Kidney (tissue), 14 donors: ENCODE data around the gene EEPD1. TPM values are rescaled to one million over a fixed set of nuclear protein-coding genes. Genes with fewer than 3 reads are reported as not detected.
A peak's percentile ranks its signal among the peaks of the same experiment; 100 is the strongest.

Source experiments
- DNase-seq, 5 donors: peaks; one replicate each; pipeline ENCODE4 v3.0.0-alpha.2; 2013 to 2020
- FAIRE-seq: peaks from 2 replicates; lab custom pipeline; 2012; peaks lifted over from hg19 to GRCh38; lab: Jason Lieb, UNC
- H3K27ac ChIP-seq, 2 donors: one replicate each; pipeline ENCODE4 v1.7.0; 2013; ENCODE audit warnings: low read depth in 2 of 2, low read length in 2 of 2, inconsistent platforms in 1 of 2
- H3K27me3 ChIP-seq: one replicate; pipeline ENCODE4 v1.7.1; 2013; ENCODE audit warnings: low read length, inconsistent platforms; ENCODE audit not compliant: control insufficient read depth, insufficient read depth
- H3K36me3 ChIP-seq, 3 donors: one replicate each; pipeline versions ENCODE4 v1.7.0 to v1.7.1; 2013; ENCODE audit warnings: low read length in 3 of 3, control low read depth in 1 of 3, inconsistent platforms in 1 of 3; ENCODE audit not compliant: insufficient read depth in 3 of 3, control insufficient read depth in 2 of 3
- H3K4me1 ChIP-seq, 3 donors: one replicate each; pipeline versions ENCODE4 v1.7.0 to v1.7.1; 2013; ENCODE audit warnings: low read length in 3 of 3, inconsistent platforms in 1 of 3, low read depth in 1 of 3; ENCODE audit not compliant: control insufficient read depth in 2 of 3, insufficient read depth in 2 of 3
- H3K4me3 ChIP-seq, 3 donors: one replicate each; pipeline versions ENCODE4 v1.7.0 to v1.8.1; 2013; ENCODE audit warnings: low read length in 3 of 3, control low read depth in 1 of 3, inconsistent platforms in 1 of 3
- H3K9ac ChIP-seq, 3 donors: one replicate each; pipeline versions ENCODE4 v1.7.0 to v1.7.1; 2013; ENCODE audit warnings: low read length in 3 of 3, control low read depth in 1 of 3, inconsistent platforms in 1 of 3
- H3K9me3 ChIP-seq, 3 donors: one replicate each; pipeline versions ENCODE4 v1.7.0 to v1.7.1; 2013; ENCODE audit warnings: low read length in 3 of 3, control low read depth in 1 of 3, inconsistent platforms in 1 of 3; ENCODE audit not compliant: control insufficient read depth in 2 of 3, insufficient read depth in 1 of 3
- intact Hi-C: fragments of 100-400 bp; cut with DNase I; formaldehyde crosslinking; loops from one replicate; pipeline ENCODE4 v1.11.1; 2022
- polyA plus RNA-seq: library from polyadenylated mRNA; stranded (reverse); fragments of 350-450 nt; fragmentation: Illumina TruSeq; extraction: RNeasy Lipid Tissue Mini Kit (QIAGEN cat#74804); gene quantifications from one replicate; pipeline ENCODE4 v1.2.3, GENCODE V29; 2014; ENCODE audit warnings: low read depth, low replicate concordance; ENCODE audit not compliant: insufficient read depth
- total RNA-seq: library from RNA; stranded (reverse); fragmentation: NEBNext Ultra II Directional; extraction: Animal tissue kit (Norgen Biotek cat#: 25700); gene quantifications from one replicate; pipeline ENCODE4 v1.2.1, GENCODE V29; 2021
- TF ChIP-seq, protein P1 (sequence below): IDR thresholded peaks from 3 replicates; pipeline ENCODE4 v1.5.1; 2012; ENCODE audit warnings: mild to moderate bottlenecking, moderate library complexity, borderline replicate concordance; ENCODE audit not compliant: insufficient read depth; ENCODE audit errors: extremely low read depth
- donor health status: control.
- donor health status: control.
- donor health status: control.
- donor health status: control.
- donor health status: control.
- donor health status: DM: yes; HTN: yes; CAD: no.
- donor health status: Normal renal cell carcinoma (clear cell type).

The EEPD1 gene
- total and polyA plus RNA-seq, 2 donors from 2014 or later: 6.3 to 6.4 TPM

DNA sequence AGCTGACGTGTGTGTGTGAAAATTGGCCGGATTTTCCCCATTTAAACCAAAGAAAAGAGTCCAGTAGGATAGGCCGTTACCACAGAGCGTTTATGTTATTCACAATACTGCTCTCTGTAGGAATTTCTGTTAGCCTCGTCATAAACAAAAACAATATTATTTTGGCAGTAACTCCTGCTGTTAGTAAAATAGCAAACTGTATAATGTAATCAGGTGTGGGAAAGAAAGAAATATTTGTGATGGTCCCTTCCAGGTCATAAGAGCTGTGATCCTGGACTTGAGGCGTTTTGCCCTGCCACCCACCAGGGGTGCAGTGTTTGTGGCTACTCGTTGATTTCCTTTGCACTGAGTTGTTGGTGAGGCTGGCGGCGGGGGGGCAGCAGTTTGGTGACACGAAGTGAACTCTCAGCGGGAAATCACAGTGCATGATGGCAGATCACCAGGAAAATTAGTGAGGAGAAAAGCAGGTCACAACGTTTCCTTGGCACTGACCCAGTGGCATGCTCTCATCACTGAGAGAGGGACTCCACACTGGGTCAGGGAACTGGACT, 2.8 kb downstream of the EEPD1 start:
- FAIRE-seq (no peak), DNase-seq (peak in 2 of 5 donors; percentile 39 to 74)
- Histone ChIP-seq H3K9me3 (no peaks in the 10 kb centered on the region), H3K4me1 (peaks cover 2 to 30% (median 18%) of the 10 kb centered on the region in 3 donors), H3K9ac (peak overlapping the region in 1 of 3 donors; percentile 32), H3K27ac (no peak overlapping the region), H3K27me3 (no peaks in the 10 kb centered on the region), H3K4me3 (peak overlapping the region; percentile 3 to 55 (median 29)), H3K36me3 (no peaks in the 10 kb centered on the region)
- TF ChIP-seq, protein P1, sequence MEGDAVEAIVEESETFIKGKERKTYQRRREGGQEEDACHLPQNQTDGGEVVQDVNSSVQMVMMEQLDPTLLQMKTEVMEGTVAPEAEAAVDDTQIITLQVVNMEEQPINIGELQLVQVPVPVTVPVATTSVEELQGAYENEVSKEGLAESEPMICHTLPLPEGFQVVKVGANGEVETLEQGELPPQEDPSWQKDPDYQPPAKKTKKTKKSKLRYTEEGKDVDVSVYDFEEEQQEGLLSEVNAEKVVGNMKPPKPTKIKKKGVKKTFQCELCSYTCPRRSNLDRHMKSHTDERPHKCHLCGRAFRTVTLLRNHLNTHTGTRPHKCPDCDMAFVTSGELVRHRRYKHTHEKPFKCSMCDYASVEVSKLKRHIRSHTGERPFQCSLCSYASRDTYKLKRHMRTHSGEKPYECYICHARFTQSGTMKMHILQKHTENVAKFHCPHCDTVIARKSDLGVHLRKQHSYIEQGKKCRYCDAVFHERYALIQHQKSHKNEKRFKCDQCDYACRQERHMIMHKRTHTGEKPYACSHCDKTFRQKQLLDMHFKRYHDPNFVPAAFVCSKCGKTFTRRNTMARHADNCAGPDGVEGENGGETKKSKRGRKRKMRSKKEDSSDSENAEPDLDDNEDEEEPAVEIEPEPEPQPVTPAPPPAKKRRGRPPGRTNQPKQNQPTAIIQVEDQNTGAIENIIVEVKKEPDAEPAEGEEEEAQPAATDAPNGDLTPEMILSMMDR: no peak
- intact Hi-C loops: no loop called here

DNA sequence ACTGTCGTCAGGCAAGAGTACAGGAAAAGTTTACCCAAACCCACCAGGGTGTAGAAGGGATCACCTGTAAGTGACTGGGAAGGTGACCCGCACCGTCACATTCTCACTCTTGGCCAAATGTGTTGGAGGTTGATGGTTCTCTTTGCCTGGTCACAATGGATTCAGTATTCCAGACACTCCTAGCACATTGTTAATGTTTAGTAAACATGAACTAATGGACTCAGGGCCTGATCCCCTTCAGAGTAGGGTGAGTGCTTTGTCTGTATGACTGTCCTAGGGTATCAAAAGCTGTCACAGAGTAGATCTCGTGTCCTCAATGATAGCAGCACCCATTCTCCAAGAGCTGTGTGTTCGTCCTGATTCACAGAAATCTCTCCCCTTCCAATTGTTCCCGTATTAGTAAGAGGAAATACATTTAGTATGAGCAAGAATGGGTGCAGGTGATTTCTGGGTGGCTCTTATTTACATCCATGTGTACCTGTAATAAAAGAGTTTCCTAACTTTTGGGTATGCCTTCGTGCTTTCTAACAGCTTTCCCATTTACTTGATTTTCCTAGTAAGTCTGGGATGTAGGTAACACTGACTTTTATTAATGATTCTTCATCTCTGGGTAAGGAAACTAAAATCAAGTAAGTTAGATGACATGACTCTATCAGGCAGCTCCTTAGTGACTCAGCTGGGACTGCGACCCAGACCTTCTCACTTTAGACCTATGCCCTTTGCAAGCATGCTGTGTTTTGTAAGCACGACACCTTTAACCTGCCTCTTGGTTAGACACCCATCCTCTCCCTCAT, 4.7 kb downstream of the EEPD1 start:
- TF ChIP-seq, protein P1: no peak
- Histone ChIP-seq H3K36me3 (no peaks in the 10 kb centered on the region), H3K9ac (no peak overlapping the region), H3K4me1 (peaks cover 2 to 30% (median 12%) of the 10 kb centered on the region in 3 donors), H3K4me3 (peak overlapping the region in 1 of 3 donors; percentile 29), H3K9me3 (no peaks in the 10 kb centered on the region), H3K27me3 (no peaks in the 10 kb centered on the region), H3K27ac (no peak overlapping the region)
- intact Hi-C loops: no loop called here
- DNase-seq: no peak
- FAIRE-seq: no peak

DNA sequence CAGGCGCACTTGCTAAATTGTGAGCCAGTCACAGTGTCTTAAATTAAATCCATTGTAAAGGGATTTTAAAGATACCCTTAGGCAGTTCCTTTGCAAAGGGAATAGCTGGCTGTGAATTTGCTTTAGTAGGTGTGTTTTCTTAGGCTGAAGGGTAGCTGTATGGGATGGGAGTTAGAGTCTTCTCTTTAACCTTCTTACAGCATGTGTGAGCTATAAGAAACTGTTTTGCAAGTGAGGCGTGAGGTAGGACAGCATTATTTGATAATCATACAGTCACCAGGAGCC, 5.2 kb downstream of the EEPD1 start:
- no peak overlapping the region for H3K27ac ChIP-seq
- intact Hi-C loops: no loop called here
- H3K36me3 ChIP-seq: no peaks in the 10 kb centered on the region
- H3K4me3 ChIP-seq: no peak overlapping the region
- H3K9me3 ChIP-seq: no peaks in the 10 kb centered on the region
- DNase-seq (no peak), FAIRE-seq (no peak)
- TF ChIP-seq, protein P1: no peak
- H3K27me3 ChIP-seq: no peaks in the 10 kb centered on the region
- H3K9ac ChIP-seq: no peak overlapping the region
- peaks cover 2 to 30% (median 12%) of the 10 kb centered on the region in 3 donors for H3K4me1 ChIP-seq
